A673 (cell line): Measurements from ENCODE around the gene EPAS1. TPM values are rescaled to one million over a fixed set of nuclear protein-coding genes. Genes with fewer than 3 reads are reported as not detected.

Source experiments
- BruUV-seq: library from RNA; stranded (reverse); fragments of 400-500 nt; replicated peaks from 2 replicates; lab custom pipeline; 2021; lab: Mats Ljungman, UMichigan
- CTCF ChIA-PET: fragments of 300-600 bp; sonication (Branson Sonifier 250); formaldehyde crosslinking; loops from one replicate; lab custom pipeline; 2022; ENCODE audit warnings: antibody characterized with exemption; lab: Charles Lee
- POLR2A ChIA-PET: fragments of 300-600 bp; sonication (Branson Sonifier 250); formaldehyde crosslinking; loops from one replicate; lab custom pipeline; 2022; ENCODE audit warnings: antibody characterized with exemption; ENCODE audit not compliant: low non-redundant PET; lab: Charles Lee
- DNase-seq: peaks from one replicate; pipeline ENCODE4 v3.0.0-alpha.2; 2015; ENCODE audit warnings: low spot score
- H3K27ac ChIP-seq: fragments of 200-600 bp; sonication (generic); 2 replicates; pipeline ENCODE4 v1.5.1; 2016; ENCODE audit warnings: mixed run types, low read depth, mild to moderate bottlenecking, mixed read lengths, antibody characterized with exemption, low read length; ENCODE audit not compliant: poor library complexity, severe bottlenecking
- H3K27me3 ChIP-seq: fragments of 200-600 bp; sonication (generic); replicated peaks from 2 replicates; pipeline ENCODE4 v1.6.1; 2017; ENCODE audit warnings: mixed run types, low read depth, mild to moderate bottlenecking, mixed read lengths, antibody characterized with exemption, low read length; ENCODE audit not compliant: insufficient read depth, poor library complexity
- H3K36me3 ChIP-seq: fragments of 200-600 bp; sonication (generic); 2 replicates; pipeline ENCODE4 v1.6.1; 2016; ENCODE audit warnings: mixed run types, mild to moderate bottlenecking, mixed read lengths, antibody characterized with exemption, low read length; ENCODE audit not compliant: insufficient read depth, poor library complexity, severe bottlenecking
- H3K4me1 ChIP-seq: fragments of 200-600 bp; sonication (generic); 2 replicates; pipeline ENCODE4 v1.6.1; 2017; ENCODE audit warnings: mixed run types, mild to moderate bottlenecking, mixed read lengths, antibody characterized with exemption, low read length; ENCODE audit not compliant: insufficient read depth, poor library complexity, severe bottlenecking
- H3K4me3 ChIP-seq: fragments of 200-600 bp; sonication (generic); 2 replicates; pipeline ENCODE4 v1.5.1; 2016; ENCODE audit warnings: low read depth, mixed run types, mild to moderate bottlenecking, mixed read lengths, low read length; ENCODE audit not compliant: poor library complexity, severe bottlenecking
- H3K9me3 ChIP-seq: fragments of 200-600 bp; sonication (generic); 2 replicates; pipeline ENCODE4 v1.6.1; 2016; ENCODE audit warnings: mixed run types, low read depth, mild to moderate bottlenecking, mixed read lengths, antibody characterized with exemption, low read length; ENCODE audit not compliant: poor library complexity, severe bottlenecking
- CTCF ChIP-seq: fragments of 300-800, 200-600 bp; sonication (generic); conservative IDR thresholded peaks from 2 replicates; pipeline ENCODE4 v1.5.1; 2017; ENCODE audit warnings: low read depth, mild to moderate bottlenecking, antibody characterized with exemption, low read length, moderate library complexity, mixed read lengths
- EZH2 ChIP-seq: fragments of 200-600 bp; sonication (generic); IDR thresholded peaks from 2 replicates; pipeline ENCODE4 v1.6.1; 2017; ENCODE audit warnings: borderline replicate concordance, low read depth, mild to moderate bottlenecking, mixed read lengths, antibody characterized with exemption, low read length; ENCODE audit not compliant: poor library complexity, severe bottlenecking
- intact Hi-C: fragments of 100-400 bp; cut with micrococcal nuclease; formaldehyde crosslinking; loops from one replicate; pipeline ENCODE4 v1.10.0; 2022; ENCODE audit not compliant: unreplicated experiment
- total RNA-seq: library from RNA; stranded (reverse); gene quantifications from 2 replicates; pipeline ENCODE4 v1.2.3, GENCODE V29; 2021

EPAS1 gene
- total RNA-seq, 1 experiment from 2014 or later, result 0.41 TPM

GRCh38 chr2:46320141-46320567, 22.9 kb downstream of the EPAS1 start:
- ChIA-PET POLR2A (no interaction called here), CTCF (no interaction called here)
- no peaks in the 10 kb centered on the region for H3K9me3 ChIP-seq
- H3K4me3 ChIP-seq, result no peak overlapping the region
- TF ChIP-seq EZH2 (no peak), CTCF (no peak)
- no peak for DNase-seq
- BruUV-seq, result no TSS peak
- H3K4me1 ChIP-seq, result no peaks in the 10 kb centered on the region
- intact Hi-C loops, result no loop called here
- H3K27ac ChIP-seq, result no peak overlapping the region
- H3K27me3 ChIP-seq, result no peaks in the 10 kb centered on the region
- no peaks in the 10 kb centered on the region for H3K36me3 ChIP-seq

GRCh38 chr2:46323730-46324129, 26.5 kb downstream of the EPAS1 start:
- POLR2A ChIA-PET, result no interaction called here

GRCh38 chr2:46325182-46325928, 28.1 kb downstream of the EPAS1 start:
- ChIA-PET POLR2A (no interaction called here), CTCF (no interaction called here)
- TF ChIP-seq EZH2, result no peak
- no peak for TF ChIP-seq CTCF
- H3K36me3 ChIP-seq, result no peaks in the 10 kb centered on the region
- intact Hi-C loops, result no loop called here
- no peaks in the 10 kb centered on the region for H3K27me3 ChIP-seq
- no peak overlapping the region for H3K4me3 ChIP-seq
- H3K27ac ChIP-seq, result no peak overlapping the region
- no TSS peak for BruUV-seq
- DNase-seq, result no peak
- no peaks in the 10 kb centered on the region for H3K9me3 ChIP-seq
- H3K4me1 ChIP-seq, result no peaks in the 10 kb centered on the region

More at GRCh38 chr2:46323730-46324129, 26.5 kb downstream of the EPAS1 start:
- no peaks in the 10 kb centered on the region for H3K9me3 ChIP-seq
- CTCF ChIA-PET, result no interaction called here
- H3K27ac ChIP-seq, result no peak overlapping the region
- H3K27me3 ChIP-seq, result no peaks in the 10 kb centered on the region
- no peak for DNase-seq
- no TSS peak for BruUV-seq
- no peaks in the 10 kb centered on the region for H3K36me3 ChIP-seq
- TF ChIP-seq CTCF (no peak), EZH2 (no peak)
- H3K4me1 ChIP-seq, result no peaks in the 10 kb centered on the region
- H3K4me3 ChIP-seq, result no peak overlapping the region
- intact Hi-C loops, result no loop called here
